Peyer's patch (tissue), 4 donors: ENCODE results near the gene DHX36. TPM values are rescaled to one million over a fixed set of nuclear protein-coding genes. Genes with fewer than 3 reads are reported as not detected.

ENCODE experiments used
- DNase-seq, 3 donors: peaks; one replicate each; pipeline ENCODE4 v3.0.0-alpha.2; 2017 to 2019
- H3K27ac ChIP-seq, 4 donors: fragments of 200-600 bp; sonication (generic); one replicate each; pipeline ENCODE4 v1.5.1; 2016 to 2019
- H3K27me3 ChIP-seq, 2 donors: fragments of 200-600 bp; sonication (generic); one replicate each; pipeline ENCODE4 v1.5.1; 2019
- H3K36me3 ChIP-seq, 3 donors: fragments of 200-600 bp; sonication (generic); one replicate each; pipeline ENCODE4 v1.5.1; 2016 to 2019
- H3K4me1 ChIP-seq, 4 donors: fragments of 200-600 bp; sonication (generic); one replicate each; pipeline ENCODE4 v1.5.1; 2016 to 2019
- H3K4me3 ChIP-seq, 4 donors: fragments of 200-600 bp; sonication (generic); 1 replicate in 3 of 4; 2 replicates in 1 of 4; pipeline ENCODE4 v1.5.1; 2016 to 2019; ENCODE audit warnings: mild to moderate bottlenecking in 1 of 4
- H3K9me3 ChIP-seq, 4 donors: fragments of 200-600 bp; sonication (generic); one replicate each; pipeline ENCODE4 v1.5.1; 2016 to 2019; ENCODE audit warnings: mild to moderate bottlenecking in 1 of 4
- CTCF ChIP-seq, 6 experiments: fragments of 450-650 bp in 4 of 6; fragments of 200-600 bp in 2 of 6; sonication (generic) in 1 of 6; IDR thresholded peaks; one replicate each; pipeline ENCODE4 v1.5.1; 2017 to 2019; ENCODE audit warnings: antibody characterized with exemption in 6 of 6, mild to moderate bottlenecking in 3 of 6, moderate library complexity in 1 of 6
- POLR2A ChIP-seq, 2 donors: fragments of 450-650 bp; IDR thresholded peaks; one replicate each; pipeline ENCODE4 v1.5.1; 2017; ENCODE audit warnings: antibody characterized with exemption in 2 of 2, mild to moderate bottlenecking in 2 of 2, moderate library complexity in 2 of 2
- total RNA-seq, 4 donors: library from RNA; depleted of rRNA; stranded (reverse); fragments of >200 nt; gene quantifications; one replicate each; pipeline ENCODE4 v1.1.0, GENCODE V29; 2016

Gene DHX36
- total RNA-seq, 4 donors from 2014 or later, result 40.3 to 67.7 (median 54.7) TPM

- no peaks in the 10 kb centered on the region for H3K4me1 ChIP-seq
- H3K27ac ChIP-seq, result no peak overlapping the region
- no peak for TF ChIP-seq CTCF (IDR thresholded peaks at IDR 0.05)
- TF ChIP-seq POLR2A (IDR thresholded peaks at IDR 0.05), result no peak
- no peaks in the 10 kb centered on the region for H3K27me3 ChIP-seq
- DNase-seq, result no peak
- peaks cover 0 to 28% (median 0%) of the 10 kb centered on the region in 3 donors for H3K36me3 ChIP-seq
- H3K4me3 ChIP-seq, result no peak overlapping the region
- H3K9me3 ChIP-seq, result no peaks in the 10 kb centered on the region
Measured at GRCh38 chr3:154240235-154240634, 84.1 kb downstream of the DHX36 start.

DNA sequence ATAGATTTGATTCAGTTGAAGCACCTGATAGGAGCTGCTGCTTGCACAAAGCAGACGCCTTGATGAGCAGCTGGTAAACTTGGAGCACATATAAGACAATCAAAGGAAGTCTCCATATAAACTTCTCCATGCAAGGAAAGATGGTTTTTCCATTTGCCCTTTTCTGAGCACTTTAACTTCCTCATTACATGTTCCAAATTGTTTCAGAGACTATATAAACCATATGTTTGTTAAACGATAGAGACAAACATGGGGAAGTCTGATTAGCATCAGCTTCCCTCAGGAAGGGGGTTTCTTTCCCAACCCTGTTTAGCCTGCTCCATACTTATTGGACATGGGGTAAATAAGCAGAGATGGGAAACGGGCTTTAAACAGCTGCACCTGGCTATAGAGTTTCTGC lies 88.0 kb downstream of the DHX36 start:
- Histone ChIP-seq H3K27me3 (no peaks in the 10 kb centered on the region), H3K4me3 (no peak overlapping the region), H3K4me1 (no peaks in the 10 kb centered on the region), H3K9me3 (no peaks in the 10 kb centered on the region), H3K27ac (no peak overlapping the region), H3K36me3 (peaks cover 0 to 22% (median 0%) of the 10 kb centered on the region in 3 donors)
- no peak for DNase-seq
- TF ChIP-seq POLR2A (IDR thresholded peaks at IDR 0.05) (no peak), CTCF (IDR thresholded peaks at IDR 0.05) (no peak)

- Histone ChIP-seq H3K4me1 (no peaks in the 10 kb centered on the region), H3K4me3 (no peak overlapping the region), H3K27me3 (no peaks in the 10 kb centered on the region), H3K27ac (no peak overlapping the region), H3K36me3 (peaks cover 0 to 19% (median 0%) of the 10 kb centered on the region in 3 donors), H3K9me3 (no peaks in the 10 kb centered on the region)
- DNase-seq, result no peak
- TF ChIP-seq POLR2A (IDR thresholded peaks at IDR 0.05), result no peak
- TF ChIP-seq CTCF (IDR thresholded peaks at IDR 0.05), result no peak
Measured at GRCh38 chr3:154235330-154235729, 89.0 kb downstream of the DHX36 start.

DNA sequence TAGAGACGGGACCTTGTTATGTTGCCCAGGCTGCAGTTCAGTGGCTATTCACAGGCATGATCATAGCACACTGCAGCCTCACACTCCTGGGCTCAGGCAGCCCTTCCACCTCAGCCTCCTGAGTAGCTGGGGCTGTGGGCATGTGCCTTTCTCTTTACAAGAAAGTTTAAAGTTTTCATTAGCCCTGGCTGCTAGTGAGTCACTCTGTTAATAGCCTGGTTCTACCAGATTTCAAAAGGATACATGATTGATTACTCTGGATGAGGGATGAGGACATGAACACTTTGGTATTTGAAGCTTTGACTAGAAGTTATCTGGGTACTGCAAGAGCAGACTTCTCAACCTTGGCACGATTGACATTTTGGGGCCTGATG lies 95.1 kb downstream of the DHX36 start:
- no peaks in the 10 kb centered on the region for H3K9me3 ChIP-seq
- no peak for TF ChIP-seq CTCF (IDR thresholded peaks at IDR 0.05)
- no peak for TF ChIP-seq POLR2A (IDR thresholded peaks at IDR 0.05)
- H3K4me3 ChIP-seq, result no peak overlapping the region
- no peak for DNase-seq
- H3K27ac ChIP-seq, result no peak overlapping the region
- H3K27me3 ChIP-seq, result no peaks in the 10 kb centered on the region
- H3K4me1 ChIP-seq, result peaks cover 0 to 3% (median 0%) of the 10 kb centered on the region in 4 donors
- H3K36me3 ChIP-seq, result peaks cover 0 to 8% (median 0%) of the 10 kb centered on the region in 3 donors

DNA sequence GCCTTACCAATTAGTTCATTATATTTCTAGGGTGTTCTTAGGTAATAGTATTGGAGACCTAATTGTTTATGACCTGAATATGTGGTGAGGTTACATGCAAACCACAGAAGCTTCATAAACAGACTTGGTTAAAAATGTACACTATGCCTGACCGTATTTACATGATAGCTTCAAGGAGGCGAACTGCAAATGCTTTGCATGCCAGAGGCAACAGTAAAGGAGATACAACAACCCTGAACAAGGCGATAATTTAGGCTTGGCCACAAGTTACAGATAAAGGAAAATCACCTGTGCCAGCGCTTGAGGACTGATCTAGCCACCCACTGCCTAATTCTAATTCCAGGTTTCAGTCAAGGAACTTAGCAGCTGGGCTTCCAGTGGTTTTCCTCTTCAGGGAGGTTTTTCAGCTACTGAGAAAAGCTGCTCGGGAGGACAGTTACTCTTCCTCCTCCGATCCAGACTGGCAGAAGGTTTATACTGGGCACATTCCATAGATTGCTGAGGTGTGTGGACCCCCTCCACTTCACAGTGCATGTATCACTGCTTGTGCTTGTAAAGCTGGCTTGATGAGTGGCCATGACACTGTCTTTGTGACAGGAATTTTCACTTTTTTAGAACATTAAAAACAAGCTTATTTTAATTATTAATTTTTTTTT lies 95.6 kb downstream of the DHX36 start:
- no peaks in the 10 kb centered on the region for H3K27me3 ChIP-seq
- H3K36me3 ChIP-seq, result peaks cover 0 to 8% (median 0%) of the 10 kb centered on the region in 3 donors
- H3K27ac ChIP-seq, result no peak overlapping the region
- no peak for DNase-seq
- TF ChIP-seq POLR2A (IDR thresholded peaks at IDR 0.05) (no peak), CTCF (IDR thresholded peaks at IDR 0.05) (no peak)
- H3K9me3 ChIP-seq, result no peaks in the 10 kb centered on the region
- peaks cover 0 to 3% (median 0%) of the 10 kb centered on the region in 4 donors for H3K4me1 ChIP-seq
- H3K4me3 ChIP-seq, result no peak overlapping the region
